ENCODE data around the gene NKX1-2.

The NKX1-2 gene

DNA sequence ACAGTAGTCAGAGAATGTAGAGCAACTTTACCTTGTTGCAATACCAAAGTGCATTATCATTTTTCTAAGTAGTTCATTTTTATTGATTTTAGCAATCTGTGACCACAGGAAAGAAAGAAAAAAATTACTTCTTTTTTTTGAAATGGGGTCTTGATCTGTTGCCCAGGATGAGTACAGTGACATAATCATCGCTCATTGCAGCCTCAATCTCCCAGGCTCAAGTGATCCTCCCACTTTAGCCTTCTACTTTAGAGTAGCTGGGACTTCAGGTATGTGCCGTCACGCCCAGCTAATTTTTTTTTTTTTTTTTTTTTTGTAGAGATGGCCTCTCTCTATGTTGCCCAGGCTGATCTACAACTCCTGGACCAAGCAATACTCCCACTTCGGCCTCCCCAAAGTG lies 19.8 kb downstream of the NKX1-2 start:
- in situ Hi-C loops (cut with MboI; ENCODE audit: low sequenced_read_pairs, unreplicated experiment) = no loop called here
- TF ChIP-seq, protein P1, sequence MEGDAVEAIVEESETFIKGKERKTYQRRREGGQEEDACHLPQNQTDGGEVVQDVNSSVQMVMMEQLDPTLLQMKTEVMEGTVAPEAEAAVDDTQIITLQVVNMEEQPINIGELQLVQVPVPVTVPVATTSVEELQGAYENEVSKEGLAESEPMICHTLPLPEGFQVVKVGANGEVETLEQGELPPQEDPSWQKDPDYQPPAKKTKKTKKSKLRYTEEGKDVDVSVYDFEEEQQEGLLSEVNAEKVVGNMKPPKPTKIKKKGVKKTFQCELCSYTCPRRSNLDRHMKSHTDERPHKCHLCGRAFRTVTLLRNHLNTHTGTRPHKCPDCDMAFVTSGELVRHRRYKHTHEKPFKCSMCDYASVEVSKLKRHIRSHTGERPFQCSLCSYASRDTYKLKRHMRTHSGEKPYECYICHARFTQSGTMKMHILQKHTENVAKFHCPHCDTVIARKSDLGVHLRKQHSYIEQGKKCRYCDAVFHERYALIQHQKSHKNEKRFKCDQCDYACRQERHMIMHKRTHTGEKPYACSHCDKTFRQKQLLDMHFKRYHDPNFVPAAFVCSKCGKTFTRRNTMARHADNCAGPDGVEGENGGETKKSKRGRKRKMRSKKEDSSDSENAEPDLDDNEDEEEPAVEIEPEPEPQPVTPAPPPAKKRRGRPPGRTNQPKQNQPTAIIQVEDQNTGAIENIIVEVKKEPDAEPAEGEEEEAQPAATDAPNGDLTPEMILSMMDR (IDR thresholded peaks at IDR 0.05; ENCODE audit: borderline replicate concordance, control extremely low read depth, extremely low read depth, insufficient read depth, missing control alignments) = no peak
- no peak for DNase-seq (ENCODE audit: low spot score)

DNA sequence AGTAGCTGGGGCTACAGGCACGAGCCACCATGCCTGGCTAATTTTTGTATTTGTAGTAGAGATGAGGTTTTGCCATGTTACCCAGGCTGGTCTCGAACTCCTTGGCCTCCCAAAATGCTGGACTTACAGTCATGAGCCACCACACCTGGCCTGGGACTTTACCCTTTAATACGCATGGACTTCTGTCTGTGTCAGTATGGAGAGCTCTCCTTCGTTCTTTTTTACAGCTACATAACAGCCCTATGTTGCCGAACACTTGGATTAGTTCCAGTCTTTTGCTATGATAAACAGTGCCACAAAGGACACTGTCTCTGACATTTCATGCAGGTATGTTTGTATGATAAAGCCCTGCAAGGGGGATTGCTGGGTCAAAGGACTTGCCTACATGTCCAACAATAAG lies 20.3 kb downstream of the NKX1-2 start:
- TF ChIP-seq, protein P1 (IDR thresholded peaks at IDR 0.05; ENCODE audit: borderline replicate concordance, control extremely low read depth, extremely low read depth, insufficient read depth, missing control alignments) = no peak
- in situ Hi-C loops (cut with MboI; ENCODE audit: low sequenced_read_pairs, unreplicated experiment) = no loop called here

DNA sequence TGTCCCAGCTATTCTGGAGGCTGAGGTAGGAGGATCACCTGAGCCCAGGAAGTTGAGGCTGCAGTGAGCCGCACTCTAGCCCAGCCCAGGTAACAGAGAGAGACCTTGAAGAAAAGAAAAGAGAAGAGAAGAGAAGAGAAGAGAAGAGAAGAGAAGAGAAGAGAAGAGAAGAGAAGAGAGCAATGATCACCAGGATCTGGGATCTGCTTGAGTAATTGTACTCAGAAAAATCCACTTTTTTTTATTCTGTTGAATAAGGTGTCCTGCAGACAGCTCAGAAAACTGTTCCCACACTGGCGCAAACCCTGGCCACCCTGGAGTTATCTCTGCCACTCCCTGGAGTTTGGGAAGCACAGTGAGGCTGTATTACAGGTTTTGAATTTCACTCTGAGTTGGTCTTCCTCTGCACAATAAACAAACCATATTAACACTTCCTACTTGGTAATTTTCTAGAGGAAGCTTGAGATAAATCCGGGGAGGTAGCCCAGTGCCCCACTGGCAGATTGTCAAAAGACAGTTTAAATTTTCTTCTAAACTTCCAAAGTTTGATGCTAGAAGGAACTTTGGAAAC lies 21.5 kb downstream of the NKX1-2 start:
- in situ Hi-C loops (cut with MboI; ENCODE audit: low sequenced_read_pairs, unreplicated experiment) = no loop called here
- no peak for DNase-seq (ENCODE audit: low spot score)
- TF ChIP-seq, protein P1 (IDR thresholded peaks at IDR 0.05; ENCODE audit: borderline replicate concordance, control extremely low read depth, extremely low read depth, insufficient read depth, missing control alignments) = no peak

More for the DNA sequence above, 20.3 kb downstream of the NKX1-2 start:
- DNase-seq (ENCODE audit: low spot score) = no peak

DNA sequence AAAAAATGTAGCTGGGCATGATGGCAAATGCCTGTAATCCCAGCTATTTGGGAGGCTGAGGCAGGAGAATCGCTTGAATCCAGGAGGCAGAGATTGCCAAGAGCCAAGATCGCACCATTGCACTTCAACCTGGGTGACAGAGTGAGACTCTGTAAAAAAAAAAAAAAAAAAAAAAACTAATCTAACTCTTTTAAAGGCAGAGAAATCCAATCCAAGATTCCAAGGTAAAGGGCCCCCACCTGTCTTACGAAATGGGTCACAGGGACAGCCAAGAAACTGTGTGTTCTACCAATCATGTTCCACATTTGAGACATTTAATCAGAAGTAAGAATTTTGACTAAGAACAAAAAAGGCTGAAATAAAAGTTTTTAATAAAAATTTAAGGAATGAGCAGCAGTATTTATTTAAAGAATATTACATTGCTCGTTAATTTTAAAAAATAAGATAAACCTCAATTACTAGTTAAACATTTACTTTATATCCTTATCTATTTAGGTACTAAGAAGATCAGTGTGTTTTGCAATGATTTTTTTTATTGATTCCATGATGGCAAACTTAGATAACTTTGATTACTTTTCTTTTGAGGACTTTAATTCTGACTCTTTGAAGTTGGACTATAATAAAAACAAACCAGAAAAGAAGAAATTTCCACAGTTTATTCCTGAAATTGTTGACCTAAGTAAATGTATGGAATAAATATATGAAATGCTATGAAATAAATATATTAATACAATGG lies 24.4 kb downstream of the NKX1-2 start:
- TF ChIP-seq, protein P1 (IDR thresholded peaks at IDR 0.05; ENCODE audit: borderline replicate concordance, control extremely low read depth, extremely low read depth, insufficient read depth, missing control alignments) = no peak
- in situ Hi-C loops (cut with MboI; ENCODE audit: low sequenced_read_pairs, unreplicated experiment) = no loop called here
- no peak for DNase-seq (ENCODE audit: low spot score)

DNA sequence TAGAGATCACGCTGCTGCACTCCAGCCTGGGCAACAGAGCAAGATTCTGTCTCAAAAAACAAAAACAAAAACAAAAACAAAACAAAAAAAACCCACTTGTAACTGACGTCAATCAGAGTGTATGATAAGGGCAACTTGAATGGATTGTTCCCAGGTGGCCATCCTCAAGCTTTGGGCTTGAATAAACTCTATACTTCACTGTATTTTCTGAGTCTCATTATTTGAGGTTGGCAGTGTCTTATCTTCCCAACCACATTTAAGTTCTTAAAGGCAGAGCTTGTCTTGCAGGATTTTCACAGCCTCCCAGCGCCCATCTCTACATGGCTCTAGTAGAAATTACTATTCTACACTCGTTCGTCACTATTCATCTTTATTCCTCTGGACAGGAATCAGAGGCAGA lies 26.0 kb downstream of the NKX1-2 start:
- TF ChIP-seq, protein P1 (IDR thresholded peaks at IDR 0.05; ENCODE audit: borderline replicate concordance, control extremely low read depth, extremely low read depth, insufficient read depth, missing control alignments) = no peak
- in situ Hi-C loops (cut with MboI; ENCODE audit: low sequenced_read_pairs, unreplicated experiment) = no loop called here

DNA sequence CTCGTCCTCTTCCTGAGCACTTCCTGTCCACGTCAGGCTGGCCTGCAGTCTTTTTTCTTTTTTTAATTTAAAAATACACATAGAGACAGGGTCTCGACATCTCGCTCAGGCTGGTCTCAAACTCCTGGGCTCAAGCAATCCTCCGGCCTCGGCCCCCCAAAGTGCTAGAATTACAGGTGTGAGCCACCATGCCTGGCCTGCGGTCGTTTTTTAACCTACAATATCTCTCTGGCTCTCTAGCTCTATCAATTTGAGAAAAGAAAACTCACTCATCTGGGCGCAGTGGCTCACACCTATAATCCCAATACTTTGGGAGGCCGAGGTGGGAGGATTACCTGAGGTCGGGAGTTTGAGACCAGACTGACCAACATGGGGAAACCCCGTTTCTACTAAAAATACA lies 27.1 kb downstream of the NKX1-2 start:
- in situ Hi-C loops (cut with MboI; ENCODE audit: low sequenced_read_pairs, unreplicated experiment) = no loop called here
- TF ChIP-seq, protein P1 (IDR thresholded peaks at IDR 0.05; ENCODE audit: borderline replicate concordance, control extremely low read depth, extremely low read depth, insufficient read depth, missing control alignments) = no peak
- no peak for DNase-seq (ENCODE audit: low spot score)

More for the DNA sequence above, 26.0 kb downstream of the NKX1-2 start:
- no peak for DNase-seq (ENCODE audit: low spot score)
